Neural cell (in vitro differentiated cells): ENCODE measurements around the gene RPGRIP1L. TPM values are rescaled to one million over a fixed set of nuclear protein-coding genes. Genes with fewer than 3 reads are reported as not detected.

Experiments used
- H2AFZ ChIP-seq: fragments of 200-600, 300-800 bp; sonication (generic), shearing (Covaris generic); 2 replicates; pipeline ENCODE4 v1.6.0; 2014; ENCODE audit warnings: low read depth, mild to moderate bottlenecking, antibody characterized with exemption, low read length, moderate library complexity
- H3F3A ChIP-seq: fragments of 200-600 bp; shearing (Covaris generic); 2 replicates; pipeline ENCODE4 v1.6.1; 2016; ENCODE audit warnings: mild to moderate bottlenecking, moderate library complexity, mixed read lengths, antibody characterized with exemption, low read length; ENCODE audit not compliant: insufficient read depth, poor library complexity, severe bottlenecking
- H3K27ac ChIP-seq: fragments of 200-600, 300-800 bp; sonication (generic), shearing (Covaris generic); 2 replicates; pipeline ENCODE4 v1.5.1; 2014; ENCODE audit warnings: mild to moderate bottlenecking, low read length, moderate library complexity
- H3K27me3 ChIP-seq: fragments of 300-800, 200-600 bp; sonication (generic), shearing (Covaris generic); 2 replicates; pipeline ENCODE4 v1.6.0; 2014; ENCODE audit warnings: mild to moderate bottlenecking, low read depth, low read length, moderate library complexity; ENCODE audit not compliant: insufficient read depth
- H3K36me3 ChIP-seq: fragments of 300-800, 200-600 bp; sonication (generic), shearing (Covaris generic); 2 replicates; pipeline ENCODE4 v1.5.1; 2014; ENCODE audit warnings: mild to moderate bottlenecking, antibody characterized with exemption, low read length, moderate library complexity; ENCODE audit not compliant: insufficient read depth
- H3K4me2 ChIP-seq: fragments of 300-800, 200-600 bp; sonication (generic), shearing (Covaris generic); 2 replicates; pipeline ENCODE4 v1.6.0; 2014; ENCODE audit warnings: mild to moderate bottlenecking, low read length
- H3K4me3 ChIP-seq: fragments of 300-800, 200-600 bp; sonication (generic), shearing (Covaris generic); 2 replicates; pipeline ENCODE4 v1.5.1; 2014; ENCODE audit warnings: mild to moderate bottlenecking, low read length, moderate library complexity
- H3K79me2 ChIP-seq: fragments of 200-600 bp; shearing (Covaris generic); replicated peaks from 2 replicates; pipeline ENCODE4 v1.6.0; 2014; ENCODE audit warnings: mild to moderate bottlenecking, low read length, moderate library complexity; ENCODE audit not compliant: insufficient read depth
- H3K9ac ChIP-seq: fragments of 300-800, 200-600 bp; sonication (generic), shearing (Covaris generic); 2 replicates; pipeline ENCODE4 v1.6.1; 2016; ENCODE audit warnings: mild to moderate bottlenecking, low read length, mixed read lengths
- H3K9me2 ChIP-seq: fragments of 200-600 bp; shearing (Covaris generic); 2 replicates; pipeline ENCODE4 v1.6.1; 2016; ENCODE audit warnings: mild to moderate bottlenecking, low read length, mixed read lengths; ENCODE audit not compliant: insufficient read depth
- H3K9me3 ChIP-seq: fragments of 200-600, 300-800 bp; sonication (generic), shearing (Covaris generic); 2 replicates; pipeline ENCODE4 v1.6.1; 2016; ENCODE audit warnings: mild to moderate bottlenecking, mixed run types, low read length, moderate library complexity, mixed read lengths
- H4K20me1 ChIP-seq: fragments of 200-600 bp; shearing (Covaris generic); 2 replicates; pipeline ENCODE4 v1.6.1; 2016; ENCODE audit warnings: mild to moderate bottlenecking, mixed run types; ENCODE audit not compliant: insufficient read depth
- CTCF ChIP-seq: fragments of 450-650 bp; IDR thresholded peaks from 2 replicates; pipeline ENCODE4 v1.5.1; 2014; ENCODE audit warnings: antibody characterized with exemption, mild to moderate bottlenecking, moderate library complexity; ENCODE audit not compliant: poor library complexity, severe bottlenecking
- EP300 ChIP-seq: fragments of 450-650 bp; conservative IDR thresholded peaks from 2 replicates; pipeline ENCODE4 v1.6.1; 2014; ENCODE audit warnings: antibody characterized with exemption, mild to moderate bottlenecking, moderate library complexity; ENCODE audit not compliant: poor library complexity, severe bottlenecking
- EZH2 ChIP-seq: fragments of 200-600, 300-800 bp; shearing (Covaris generic), sonication (generic); IDR thresholded peaks from 2 replicates; pipeline ENCODE4 v1.6.1; 2014; ENCODE audit warnings: antibody characterized with exemption, low read length, borderline replicate concordance, mild to moderate bottlenecking; ENCODE audit not compliant: insufficient read depth, poor library complexity, severe bottlenecking
- MXI1 ChIP-seq: fragments of 450-650 bp; conservative IDR thresholded peaks from 2 replicates; pipeline ENCODE4 v1.6.1; 2014; ENCODE audit warnings: antibody characterized with exemption, mild to moderate bottlenecking; ENCODE audit not compliant: poor library complexity, severe bottlenecking
- POLR2AphosphoS5 ChIP-seq: IDR thresholded peaks from 2 replicates; pipeline ENCODE4 v1.6.1; 2012
- RAD21 ChIP-seq: fragments of 450-650 bp; conservative IDR thresholded peaks from 2 replicates; pipeline ENCODE4 v1.6.1; 2014; ENCODE audit warnings: antibody characterized with exemption, mild to moderate bottlenecking, moderate library complexity
- REST ChIP-seq: IDR thresholded peaks from 2 replicates; pipeline ENCODE4 v1.6.1; 2012; ENCODE audit warnings: borderline replicate concordance
- SMC3 ChIP-seq: fragments of 450-650 bp; conservative IDR thresholded peaks from 2 replicates; pipeline ENCODE4 v1.6.1; 2014; ENCODE audit warnings: antibody characterized with exemption, mild to moderate bottlenecking, moderate library complexity; ENCODE audit not compliant: poor library complexity
- TAF1 ChIP-seq: IDR thresholded peaks from 2 replicates; pipeline ENCODE4 v1.6.1; 2012; ENCODE audit warnings: low read depth
- polyA plus RNA-seq: library from polyadenylated mRNA; depleted of rRNA; stranded (reverse); fragments of >200 nt; gene quantifications from 2 replicates; pipeline ENCODE4 v1.2.3, GENCODE V29; 2014

Gene RPGRIP1L
- polyA plus RNA-seq, 1 donor from 2014 or later = 24.6 TPM

DNA sequence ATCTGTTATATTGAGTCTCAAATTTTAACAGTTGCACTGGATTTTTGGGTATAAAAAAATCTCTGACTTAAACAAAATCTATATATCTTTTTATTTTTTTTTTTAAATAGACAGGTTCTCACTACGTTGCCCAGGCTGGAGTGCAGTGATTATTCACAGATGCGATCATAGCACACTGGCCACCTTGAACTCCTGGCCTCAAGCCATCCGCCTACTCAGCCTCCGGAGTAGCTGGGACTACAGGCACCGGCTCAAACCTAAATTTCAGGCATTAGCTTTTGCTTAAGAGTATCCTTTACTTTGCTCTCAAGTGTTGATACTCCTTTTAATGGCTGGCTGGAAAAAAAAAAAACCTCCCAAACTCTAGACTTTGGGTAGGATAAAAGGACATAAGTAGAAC lies 61.6 kb downstream of the RPGRIP1L start:
- Histone ChIP-seq H4K20me1 (no peaks in the 10 kb centered on the region), H3K27ac (no peak overlapping the region), H3F3A (no peaks in the 10 kb centered on the region), H3K4me2 (no peak overlapping the region), H3K79me2 (no peaks in the 10 kb centered on the region), H3K9ac (no peak overlapping the region), H3K9me3 (no peaks in the 10 kb centered on the region), H2AFZ (no peak overlapping the region), H3K36me3 (peaks cover 6% of the 10 kb centered on the region), H3K9me2 (no peaks in the 10 kb centered on the region), H3K27me3 (no peaks in the 10 kb centered on the region), H3K4me3 (no peak overlapping the region)
- TF ChIP-seq RAD21 = no peak

- Histone ChIP-seq H3F3A (no peaks in the 10 kb centered on the region), H3K79me2 (no peaks in the 10 kb centered on the region), H3K9me2 (no peaks in the 10 kb centered on the region), H3K4me2 (no peak overlapping the region), H3K9ac (no peak overlapping the region), H3K36me3 (peaks cover 5% of the 10 kb centered on the region), H3K9me3 (no peaks in the 10 kb centered on the region), H2AFZ (no peak overlapping the region), H3K27me3 (no peaks in the 10 kb centered on the region), H3K4me3 (no peak overlapping the region), H4K20me1 (no peaks in the 10 kb centered on the region), H3K27ac (no peak overlapping the region)
- TF ChIP-seq TAF1 (no peak), POLR2AphosphoS5 (no peak), RAD21 (no peak), MXI1 (no peak), EP300 (no peak), SMC3 (no peak), REST (no peak), CTCF (no peak), EZH2 (no peak)
These were observed 66.7 kb downstream of the RPGRIP1L start for GRCh38 chr16:53636978-53637377.

- Histone ChIP-seq H3K9me3 (no peaks in the 10 kb centered on the region), H3F3A (no peaks in the 10 kb centered on the region), H3K36me3 (peaks cover 5% of the 10 kb centered on the region), H4K20me1 (no peaks in the 10 kb centered on the region), H3K4me3 (no peak overlapping the region), H3K4me2 (no peak overlapping the region), H3K27me3 (no peaks in the 10 kb centered on the region), H3K9ac (no peak overlapping the region), H3K27ac (no peak overlapping the region), H2AFZ (no peak overlapping the region), H3K9me2 (no peaks in the 10 kb centered on the region), H3K79me2 (no peaks in the 10 kb centered on the region)
- TF ChIP-seq POLR2AphosphoS5 (no peak), EP300 (no peak), CTCF (no peak), REST (no peak), SMC3 (no peak), RAD21 (no peak), MXI1 (no peak), EZH2 (no peak), TAF1 (no peak)
These were observed 71.1 kb downstream of the RPGRIP1L start for GRCh38 chr16:53632526-53632925.
